Ectodermal cell (in vitro differentiated cells): Measurements from ENCODE around the gene ANXA1.

Experiments used
- H3K27ac ChIP-seq: 2 replicates; pipeline ENCODE4 v1.7.0; 2013; ENCODE audit warnings: mild to moderate bottlenecking, low read depth, low read length; ENCODE audit not compliant: insufficient read depth, poor library complexity, severe bottlenecking
- H3K27me3 ChIP-seq: 2 replicates; pipeline ENCODE4 v1.7.0; 2013; ENCODE audit warnings: mild to moderate bottlenecking, low read length; ENCODE audit not compliant: insufficient read depth, control insufficient read depth, poor library complexity, severe bottlenecking
- H3K36me3 ChIP-seq: one replicate; pipeline ENCODE4 v1.7.0; 2013; ENCODE audit warnings: low read length; ENCODE audit not compliant: control insufficient read depth, insufficient read depth
- H3K4me1 ChIP-seq: one replicate; pipeline ENCODE4 v1.7.0; 2013; ENCODE audit warnings: low read length; ENCODE audit not compliant: control insufficient read depth, insufficient read depth
- H3K4me3 ChIP-seq: 2 replicates; pipeline ENCODE4 v1.7.0; 2013; ENCODE audit warnings: low read depth, low read length, control low read depth; ENCODE audit not compliant: insufficient read depth
- H3K9me3 ChIP-seq: 2 replicates; pipeline ENCODE4 v1.7.0; 2013; ENCODE audit warnings: mild to moderate bottlenecking, low read length, moderate library complexity; ENCODE audit not compliant: control insufficient read depth
- WGBS, 2 experiments: methylation state at CpG; one replicate each; pipeline ENCODE4 v1.1.7; 2013; ENCODE audit warnings: missing lambda C conversion rate in 2 of 2; 5-methylcytosine and 5-hydroxymethylcytosine counted together

ANXA1 gene

DNA sequence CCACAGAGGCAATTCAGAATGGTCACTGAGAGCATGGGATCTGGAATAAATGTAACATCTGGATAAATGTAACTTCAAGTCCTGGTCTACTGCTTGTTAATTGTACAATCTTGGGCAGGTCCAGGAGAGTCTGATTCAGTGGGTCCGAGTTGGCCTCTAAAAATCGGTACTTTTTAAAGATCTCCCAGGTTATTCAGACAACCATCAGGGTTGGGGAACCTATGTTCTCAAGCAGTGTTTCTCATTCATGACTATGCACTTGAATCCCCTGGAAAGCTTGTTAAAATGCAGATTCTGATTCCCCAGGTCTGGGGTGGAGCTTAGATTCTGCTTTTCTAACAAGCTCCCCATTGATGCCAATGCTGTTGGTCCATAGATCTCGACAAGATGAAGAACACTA is 14.8 kb downstream of the ANXA1 start:
- Histone ChIP-seq H3K27me3 (no peaks in the 10 kb centered on the region), H3K4me3 (no peak overlapping the region), H3K4me1 (no peaks in the 10 kb centered on the region), H3K27ac (no peak overlapping the region), H3K36me3 (no peaks in the 10 kb centered on the region), H3K9me3 (no peaks in the 10 kb centered on the region)
- WGBS, 2 experiments = 90 to 97% methylated on average over 3 of the region's 3 CpGs

DNA sequence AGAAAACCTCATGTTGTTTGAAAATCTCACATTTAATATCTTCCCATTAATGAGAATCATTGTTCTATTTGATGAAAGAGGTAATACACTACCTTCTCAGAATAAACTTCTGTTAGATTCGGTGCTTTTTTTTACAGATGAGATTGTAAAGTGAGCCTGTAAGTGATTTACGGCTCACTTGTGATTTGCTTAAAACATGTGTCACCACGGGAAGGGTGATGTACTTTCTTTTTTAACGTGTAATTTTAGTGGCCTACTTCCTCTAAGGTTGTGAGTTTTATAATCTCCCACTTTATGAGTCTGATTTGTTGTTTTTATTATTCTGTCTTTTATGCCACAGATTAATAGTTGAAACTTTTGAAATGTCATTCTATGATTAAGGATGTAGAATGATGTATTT is 15.9 kb downstream of the ANXA1 start:
- no peak overlapping the region for H3K27ac ChIP-seq
- no peaks in the 10 kb centered on the region for H3K36me3 ChIP-seq
- H3K27me3 ChIP-seq = no peaks in the 10 kb centered on the region
- H3K9me3 ChIP-seq = no peaks in the 10 kb centered on the region
- no peak overlapping the region for H3K4me3 ChIP-seq
- WGBS, 2 experiments = 93 to 96% methylated on average over 4 of the region's 4 CpGs
- no peaks in the 10 kb centered on the region for H3K4me1 ChIP-seq

GRCh38 chr9:73168298-73168934 is 16.8 kb downstream of the ANXA1 start:
- no peak overlapping the region for H3K4me3 ChIP-seq
- WGBS, 2 experiments = 90 to 95% methylated on average over 3 to 5 of the region's 5 CpGs
- no peaks in the 10 kb centered on the region for H3K9me3 ChIP-seq
- no peaks in the 10 kb centered on the region for H3K27me3 ChIP-seq
- no peaks in the 10 kb centered on the region for H3K4me1 ChIP-seq
- no peak overlapping the region for H3K27ac ChIP-seq
- no peaks in the 10 kb centered on the region for H3K36me3 ChIP-seq

DNA sequence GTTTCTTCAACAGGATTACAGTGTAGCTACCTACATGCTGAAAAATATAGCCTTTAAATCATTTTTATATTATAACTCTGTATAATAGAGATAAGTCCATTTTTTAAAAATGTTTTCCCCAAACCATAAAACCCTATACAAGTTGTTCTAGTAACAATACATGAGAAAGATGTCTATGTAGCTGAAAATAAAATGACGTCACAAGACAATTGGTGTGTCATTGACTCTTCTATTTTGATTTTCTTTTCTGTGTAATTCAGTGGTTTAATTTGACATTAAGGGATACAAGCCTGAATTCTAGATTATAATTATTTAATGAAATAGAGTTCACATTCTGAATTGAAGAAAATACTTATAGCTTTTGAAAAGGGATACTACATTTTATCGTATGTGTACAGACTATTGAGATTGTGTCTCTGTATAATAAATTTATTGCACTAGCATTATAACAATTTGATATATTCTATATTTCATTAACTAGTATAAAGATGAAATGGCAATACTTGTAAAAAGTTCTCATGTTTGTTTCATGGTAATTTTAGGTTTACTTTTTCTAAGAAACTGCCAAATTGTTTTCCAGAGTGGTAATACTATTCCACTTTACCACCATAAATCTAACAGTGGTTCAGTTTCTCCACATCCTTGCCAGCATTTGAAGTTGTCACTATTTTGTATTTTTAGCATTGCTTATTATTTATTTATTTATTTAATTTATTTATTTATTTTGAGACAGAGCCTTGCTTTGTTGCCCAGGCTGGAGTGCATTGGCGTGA is 18.7 kb downstream of the ANXA1 start:
- Histone ChIP-seq H3K36me3 (no peaks in the 10 kb centered on the region), H3K4me3 (no peak overlapping the region), H3K27ac (no peak overlapping the region), H3K9me3 (no peaks in the 10 kb centered on the region), H3K4me1 (no peaks in the 10 kb centered on the region), H3K27me3 (no peaks in the 10 kb centered on the region)
- 86 to 93% methylated on average over 1 to 3 of the region's 3 CpGs for WGBS, 2 experiments

- no peaks in the 10 kb centered on the region for H3K36me3 ChIP-seq
- H3K27ac ChIP-seq = no peak overlapping the region
- no peaks in the 10 kb centered on the region for H3K27me3 ChIP-seq
- H3K9me3 ChIP-seq = no peaks in the 10 kb centered on the region
- 82% methylated on average over 3 of the region's 3 CpGs for WGBS, 2 experiments
- no peak overlapping the region for H3K4me3 ChIP-seq
- no peaks in the 10 kb centered on the region for H3K4me1 ChIP-seq
These were observed 21.2 kb downstream of the ANXA1 start for GRCh38 chr9:73172901-73173215.

DNA sequence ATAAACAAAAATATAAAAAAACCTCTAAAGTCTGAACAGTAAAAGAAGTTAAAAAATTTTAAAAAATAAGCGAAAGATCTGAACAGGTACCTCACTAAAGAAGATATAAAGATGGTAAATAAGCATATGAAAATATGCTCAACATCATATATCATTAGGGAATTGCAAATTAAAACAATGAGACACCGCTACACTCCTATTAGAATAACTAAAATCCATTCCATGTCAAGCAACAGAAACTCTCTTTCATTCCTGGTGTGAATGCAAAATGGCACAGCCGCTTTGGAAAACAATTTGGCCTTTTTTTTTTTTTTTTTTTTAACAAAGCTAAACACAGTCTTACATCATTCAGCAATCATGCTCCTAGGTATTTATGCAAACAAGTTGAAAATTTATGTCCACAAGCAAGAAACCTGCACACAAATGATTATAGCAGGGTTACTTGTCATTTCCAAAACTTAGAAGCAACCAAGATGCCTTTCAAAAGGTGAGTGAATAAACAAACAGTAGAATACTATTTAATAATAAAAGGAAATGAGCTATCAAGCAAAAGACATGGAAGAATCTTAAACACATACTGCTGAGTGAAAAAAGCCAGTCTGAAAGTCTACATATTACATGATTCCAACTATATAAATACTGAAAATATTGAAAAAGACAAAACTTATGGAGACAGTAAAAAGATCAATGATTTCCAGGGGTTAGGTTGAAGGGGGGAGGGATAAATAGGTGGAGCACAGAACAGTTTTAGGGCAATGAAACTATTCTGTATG is 22.1 kb downstream of the ANXA1 start:
- Histone ChIP-seq H3K36me3 (no peaks in the 10 kb centered on the region), H3K4me1 (no peaks in the 10 kb centered on the region)
- WGBS, 2 experiments = 87 to 91% methylated on average over 2 of the region's 3 CpGs

GRCh38 chr9:73174330-73174980 is 22.8 kb downstream of the ANXA1 start:
- H3K4me3 ChIP-seq = no peak overlapping the region
- 88 to 98% methylated on average over 1 to 2 of the region's 2 CpGs for WGBS, 2 experiments
- H3K36me3 ChIP-seq = no peaks in the 10 kb centered on the region
- H3K9me3 ChIP-seq = no peaks in the 10 kb centered on the region
- H3K4me1 ChIP-seq = no peaks in the 10 kb centered on the region
- H3K27me3 ChIP-seq = no peaks in the 10 kb centered on the region
- H3K27ac ChIP-seq = no peak overlapping the region

More for the DNA sequence above, 22.1 kb downstream of the ANXA1 start:
- Histone ChIP-seq H3K4me3 (no peak overlapping the region), H3K27me3 (no peaks in the 10 kb centered on the region), H3K27ac (no peak overlapping the region), H3K9me3 (no peaks in the 10 kb centered on the region)

GRCh38 chr9:73176450-73176875 is 24.8 kb downstream of the ANXA1 start:
- Histone ChIP-seq H3K4me1 (no peaks in the 10 kb centered on the region), H3K36me3 (no peaks in the 10 kb centered on the region), H3K4me3 (no peak overlapping the region), H3K9me3 (no peaks in the 10 kb centered on the region), H3K27ac (no peak overlapping the region), H3K27me3 (no peaks in the 10 kb centered on the region)
- 90 to 91% methylated on average over 4 of the region's 4 CpGs for WGBS, 2 experiments

DNA sequence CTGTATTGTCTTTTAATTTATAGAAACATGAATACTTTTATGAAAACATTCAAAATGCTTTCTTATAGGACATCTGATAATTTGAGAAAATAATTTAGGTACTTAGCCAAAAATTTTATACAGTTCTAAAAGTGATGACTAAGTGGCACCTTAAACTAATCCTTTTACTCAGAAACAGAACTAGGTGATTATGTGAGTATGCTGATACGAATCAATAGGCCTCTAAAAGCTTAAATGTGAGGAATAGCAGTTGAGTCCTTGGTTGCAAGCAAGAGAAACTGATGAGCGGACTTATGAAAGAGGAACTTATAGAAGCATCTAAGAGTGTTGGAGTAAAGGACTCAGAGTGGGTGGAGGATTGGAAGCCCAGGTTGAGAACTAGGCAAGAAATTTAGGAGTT is 26.4 kb downstream of the ANXA1 start:
- no peaks in the 10 kb centered on the region for H3K27me3 ChIP-seq
- H3K36me3 ChIP-seq = no peaks in the 10 kb centered on the region
- no peak overlapping the region for H3K27ac ChIP-seq
- WGBS, 2 experiments = 95 to 96% methylated on average over 2 of the region's 2 CpGs
- H3K4me3 ChIP-seq = no peak overlapping the region
- no peaks in the 10 kb centered on the region for H3K4me1 ChIP-seq
- no peaks in the 10 kb centered on the region for H3K9me3 ChIP-seq

DNA sequence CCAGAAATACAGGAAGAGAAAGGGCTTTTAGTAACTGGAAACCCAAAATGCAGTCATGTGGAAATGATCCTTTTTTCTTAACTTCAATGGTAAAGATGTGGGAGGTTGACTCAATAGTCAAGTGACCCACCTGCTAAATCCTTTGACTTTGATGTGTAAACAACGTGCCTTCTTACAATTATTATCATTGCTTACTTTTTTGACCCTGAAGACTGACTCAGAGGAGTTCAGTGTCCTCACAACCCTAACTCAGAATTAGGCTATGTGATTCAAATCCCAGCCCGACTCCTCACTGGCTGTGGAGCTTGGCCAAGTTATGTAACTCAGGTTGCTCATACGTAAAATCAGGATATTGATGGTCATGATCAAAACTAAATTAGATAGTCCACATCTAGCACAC is 27.9 kb downstream of the ANXA1 start:
- no peak overlapping the region for H3K27ac ChIP-seq
- no peaks in the 10 kb centered on the region for H3K9me3 ChIP-seq
- WGBS, 2 experiments = 78 to 83% methylated on average over 3 of the region's 3 CpGs
- H3K36me3 ChIP-seq = no peaks in the 10 kb centered on the region
- H3K4me1 ChIP-seq = no peaks in the 10 kb centered on the region
- H3K4me3 ChIP-seq = no peak overlapping the region
- no peaks in the 10 kb centered on the region for H3K27me3 ChIP-seq
